Measurements from ENCODE around the gene HLA-DPA1. TPM values are rescaled to one million over a fixed set of nuclear protein-coding genes. Genes with fewer than 3 reads are reported as not detected.

Gene HLA-DPA1
- polyA plus RNA-seq, 3 donors from 2014 or later, result 173 to 252 (median 202) TPM

DNA sequence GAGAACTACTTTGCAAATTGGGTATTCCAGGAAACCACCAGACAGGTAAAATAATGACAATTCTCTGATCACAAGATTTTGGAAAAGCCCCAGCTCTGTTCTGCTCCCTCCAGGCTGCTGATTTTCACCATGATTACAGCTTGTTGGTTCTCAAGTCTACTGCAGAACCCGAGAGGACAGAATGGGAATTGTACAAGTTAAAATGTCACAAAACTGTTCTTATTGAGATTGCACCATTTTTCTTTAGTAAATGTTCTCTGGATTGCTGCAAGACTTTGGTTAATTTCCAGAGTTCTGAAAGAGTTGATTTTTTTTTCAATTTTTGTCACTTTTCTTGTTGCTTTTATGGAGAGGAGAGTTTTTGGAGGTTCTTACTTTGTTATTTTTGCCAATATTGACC lies 36.9 kb downstream of the HLA-DPA1 start:
- no peak for DNase-seq
- Mint-ChIP-seq H3K27ac (no peak overlapping the region), H3K27me3 (ENCODE audit: low read depth in 3 of 3) (peaks cover 0 to 13% (median 8%) of the 10 kb centered on the region in 3 donors), H3K36me3 (peaks cover 0 to 8% (median 3%) of the 10 kb centered on the region in 3 donors), H3K9me3 (peaks cover 2 to 19% (median 8%) of the 10 kb centered on the region in 6 donors), H3K4me3 (no peak overlapping the region), H3K4me1 (no peaks in the 10 kb centered on the region)

DNA sequence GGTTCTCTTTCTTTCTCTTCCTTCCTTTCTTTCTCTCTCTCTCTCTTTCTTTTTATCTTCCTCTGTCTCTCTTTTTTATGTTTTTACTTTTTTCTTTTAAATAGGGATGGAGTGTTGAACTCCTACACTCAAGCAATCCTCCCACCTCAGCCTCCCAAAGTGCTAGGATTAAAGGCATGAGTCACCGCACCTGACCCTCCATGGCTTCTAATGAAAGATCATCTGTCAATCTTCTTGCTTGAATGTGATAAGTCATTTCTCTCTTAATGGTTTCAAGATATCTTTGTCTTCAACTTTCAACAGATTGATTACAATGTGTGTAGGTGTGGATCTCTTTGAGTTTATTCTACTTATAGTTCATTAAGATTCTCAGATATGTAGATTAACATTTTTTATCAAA lies 38.9 kb downstream of the HLA-DPA1 start:
- H3K27ac Mint-ChIP-seq, result no peak overlapping the region
- H3K4me1 Mint-ChIP-seq, result no peaks in the 10 kb centered on the region
- H3K27me3 Mint-ChIP-seq (ENCODE audit: low read depth in 3 of 3), result peaks cover 4 to 12% (median 8%) of the 10 kb centered on the region in 3 donors
- no peak for DNase-seq
- H3K36me3 Mint-ChIP-seq, result peaks cover 0 to 8% (median 3%) of the 10 kb centered on the region in 3 donors
- no peak overlapping the region for H3K4me3 Mint-ChIP-seq
- peaks cover 2 to 19% (median 8%) of the 10 kb centered on the region in 6 donors for H3K9me3 Mint-ChIP-seq

DNA sequence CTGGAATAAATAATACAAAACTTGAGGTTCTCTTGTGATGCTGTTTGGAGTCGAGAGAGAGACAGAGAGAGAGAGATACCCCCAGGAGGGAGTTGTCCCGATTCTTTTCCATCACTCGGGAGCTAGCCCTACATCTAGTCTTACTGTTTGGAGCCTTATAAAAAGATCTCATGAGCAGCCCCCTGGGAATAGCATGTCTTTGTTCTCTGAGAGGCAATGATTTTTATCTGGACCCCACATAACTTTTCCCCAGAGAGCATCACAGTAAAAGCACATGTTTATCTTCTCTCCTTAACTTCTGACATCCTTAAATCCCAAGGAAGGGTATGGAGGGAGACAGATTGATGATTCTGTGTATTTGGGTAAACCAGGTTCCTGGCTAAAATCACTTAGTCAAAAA lies 43.2 kb downstream of the HLA-DPA1 start:
- Mint-ChIP-seq H3K4me3 (no peak overlapping the region), H3K9me3 (peaks cover 0 to 9% (median 4%) of the 10 kb centered on the region in 6 donors), H3K4me1 (peaks cover 0 to 4% of the 10 kb centered on the region in 2 donors), H3K27me3 (ENCODE audit: low read depth in 3 of 3) (peaks cover 4 to 8% (median 6%) of the 10 kb centered on the region in 3 donors), H3K36me3 (peaks cover 0 to 3% (median 3%) of the 10 kb centered on the region in 3 donors), H3K27ac (peak overlapping the region in 2 of 6 donors; percentile 0 to 63)
- no peak for DNase-seq

GRCh38 chr6:33029328-33030184 lies 43.9 kb downstream of the HLA-DPA1 start:
- Mint-ChIP-seq H3K9me3 (peaks cover 0 to 2% (median 0%) of the 10 kb centered on the region in 6 donors), H3K27me3 (ENCODE audit: low read depth in 3 of 3) (peaks cover 3 to 8% (median 4%) of the 10 kb centered on the region in 3 donors), H3K4me1 (peaks cover 0 to 4% of the 10 kb centered on the region in 2 donors), H3K4me3 (no peak overlapping the region), H3K36me3 (peaks cover 0 to 2% (median 0%) of the 10 kb centered on the region in 3 donors), H3K27ac (peak overlapping the region in 3 of 6 donors; percentile 0 to 70 (median 63))
- peak in 2 of 3 donors; percentile 11 to 13 for DNase-seq

- Mint-ChIP-seq H3K27me3 (ENCODE audit: low read depth in 3 of 3) (peaks cover 1 to 6% (median 4%) of the 10 kb centered on the region in 3 donors), H3K36me3 (no peaks in the 10 kb centered on the region), H3K9me3 (no peaks in the 10 kb centered on the region), H3K4me1 (peaks cover 0 to 4% of the 10 kb centered on the region in 2 donors), H3K27ac (no peak overlapping the region), H3K4me3 (no peak overlapping the region)
- DNase-seq, result no peak
Observed at GRCh38 chr6:33028220-33028849, 45.1 kb downstream of the HLA-DPA1 start.

DNA sequence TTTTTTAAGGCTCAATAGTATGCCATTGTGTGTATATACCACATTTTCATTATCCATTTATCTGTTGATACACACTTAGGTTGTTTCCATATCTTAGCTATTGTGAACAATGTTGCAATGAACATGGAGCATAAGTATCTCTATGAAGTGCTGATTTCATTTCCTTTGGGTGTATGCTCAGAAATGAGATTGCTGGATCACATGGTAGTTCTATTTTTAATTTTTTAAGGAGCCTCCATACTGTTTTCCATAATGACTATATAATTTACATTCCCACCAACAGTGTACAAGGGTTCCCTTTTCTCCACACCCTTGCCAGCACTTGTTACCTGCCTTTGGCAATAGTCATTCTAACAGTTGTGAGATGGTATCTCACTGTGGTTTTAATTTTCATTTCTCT lies 48.9 kb downstream of the HLA-DPA1 start:
- DNase-seq, result no peak
- Mint-ChIP-seq H3K27me3 (ENCODE audit: low read depth in 3 of 3) (peaks cover 0 to under 1% (median 0%) of the 10 kb centered on the region in 3 donors), H3K27ac (no peak overlapping the region), H3K4me1 (peaks cover 4 to 7% of the 10 kb centered on the region in 2 donors), H3K9me3 (no peaks in the 10 kb centered on the region), H3K4me3 (no peak overlapping the region), H3K36me3 (no peaks in the 10 kb centered on the region)

- no peaks in the 10 kb centered on the region for H3K9me3 Mint-ChIP-seq
Observed at GRCh38 chr6:33023536-33023935, 49.9 kb downstream of the HLA-DPA1 start.

GRCh38 chr6:33021917-33022316 lies 51.5 kb downstream of the HLA-DPA1 start:
- no peak for DNase-seq
- Mint-ChIP-seq H3K36me3 (no peaks in the 10 kb centered on the region), H3K4me1 (peaks cover 19 to 22% of the 10 kb centered on the region in 2 donors), H3K27me3 (ENCODE audit: low read depth in 3 of 3) (no peaks in the 10 kb centered on the region), H3K9me3 (no peaks in the 10 kb centered on the region), H3K27ac (no peak overlapping the region), H3K4me3 (no peak overlapping the region)

More at GRCh38 chr6:33023536-33023935, 49.9 kb downstream of the HLA-DPA1 start:
- Mint-ChIP-seq H3K36me3 (no peaks in the 10 kb centered on the region), H3K4me3 (no peak overlapping the region), H3K27ac (no peak overlapping the region), H3K27me3 (ENCODE audit: low read depth in 3 of 3) (no peaks in the 10 kb centered on the region), H3K4me1 (peaks cover 11 to 14% of the 10 kb centered on the region in 2 donors)
- no peak for DNase-seq

DNA sequence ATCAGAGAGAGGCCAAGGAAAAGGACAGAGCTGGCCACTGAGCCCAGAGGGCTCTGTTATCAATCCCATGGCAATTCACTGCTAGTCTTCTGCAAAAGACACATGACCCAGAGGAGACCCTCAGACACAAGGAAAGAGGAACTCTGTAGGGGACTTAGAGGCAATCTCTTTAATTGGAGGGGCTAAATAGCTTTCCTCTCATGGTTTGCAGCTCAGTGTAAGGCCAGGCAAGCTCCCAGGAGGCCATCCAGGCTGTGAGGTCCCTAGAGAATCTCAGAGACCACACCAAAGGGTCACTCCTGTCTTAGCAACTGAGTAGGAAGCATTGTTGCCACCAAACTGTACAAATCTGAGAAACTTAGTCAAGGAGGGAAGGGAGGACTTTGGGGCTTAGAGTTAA lies 54.1 kb downstream of the HLA-DPA1 start:
- Mint-ChIP-seq H3K4me3 (peak overlapping the region; percentile 51 to 86 (median 74)), H3K4me1 (peaks cover 21 to 22% of the 10 kb centered on the region in 2 donors), H3K27me3 (ENCODE audit: low read depth in 3 of 3) (no peaks in the 10 kb centered on the region), H3K27ac (peak overlapping the region in 4 of 6 donors; percentile 14 to 81 (median 70)), H3K9me3 (no peaks in the 10 kb centered on the region), H3K36me3 (no peaks in the 10 kb centered on the region)
- DNase-seq, result no peak

- Mint-ChIP-seq H3K36me3 (no peaks in the 10 kb centered on the region), H3K27me3 (ENCODE audit: low read depth in 3 of 3) (no peaks in the 10 kb centered on the region), H3K4me1 (peaks cover 21 to 22% of the 10 kb centered on the region in 2 donors), H3K9me3 (no peaks in the 10 kb centered on the region), H3K27ac (peak overlapping the region in 4 of 6 donors; percentile 14 to 81 (median 70)), H3K4me3 (peak overlapping the region; percentile 51 to 86 (median 74))
- peak in 2 of 3 donors; percentile 28 to 35 for DNase-seq
Observed at GRCh38 chr6:33018904-33019303, 54.5 kb downstream of the HLA-DPA1 start.

- H3K4me1 Mint-ChIP-seq, result peaks cover 21 to 22% of the 10 kb centered on the region in 2 donors
- H3K27ac Mint-ChIP-seq, result peak overlapping the region in 4 of 6 donors; percentile 17 to 82 (median 50)
- no peak for DNase-seq
- H3K27me3 Mint-ChIP-seq (ENCODE audit: low read depth in 3 of 3), result peaks cover 0 to 2% (median 0%) of the 10 kb centered on the region in 3 donors
- peak overlapping the region in 2 of 5 donors; percentile 2 to 86 for H3K4me3 Mint-ChIP-seq
- H3K9me3 Mint-ChIP-seq, result no peaks in the 10 kb centered on the region
- H3K36me3 Mint-ChIP-seq, result no peaks in the 10 kb centered on the region
Observed at GRCh38 chr6:33018418-33018817, 55.0 kb downstream of the HLA-DPA1 start.

- peaks cover 21 to 22% of the 10 kb centered on the region in 2 donors for H3K4me1 Mint-ChIP-seq
- H3K4me3 Mint-ChIP-seq, result peak overlapping the region in 1 of 5 donors; percentile 86
- H3K27me3 Mint-ChIP-seq (ENCODE audit: low read depth in 3 of 3), result peaks cover 0 to 3% (median 0%) of the 10 kb centered on the region in 3 donors
- no peaks in the 10 kb centered on the region for H3K36me3 Mint-ChIP-seq
- peak overlapping the region in 4 of 6 donors; percentile 17 to 82 (median 50) for H3K27ac Mint-ChIP-seq
- no peak for DNase-seq
- no peaks in the 10 kb centered on the region for H3K9me3 Mint-ChIP-seq
Observed at GRCh38 chr6:33017694-33018353, 55.6 kb downstream of the HLA-DPA1 start.

- H3K27me3 Mint-ChIP-seq (ENCODE audit: low read depth in 3 of 3), result peaks cover 0 to 5% (median 0%) of the 10 kb centered on the region in 3 donors
- H3K4me3 Mint-ChIP-seq, result peak overlapping the region in 1 of 5 donors; percentile 17
- DNase-seq, result no peak
- no peaks in the 10 kb centered on the region for H3K36me3 Mint-ChIP-seq
- no peaks in the 10 kb centered on the region for H3K9me3 Mint-ChIP-seq
- H3K4me1 Mint-ChIP-seq, result peaks cover 21 to 22% of the 10 kb centered on the region in 2 donors
- peak overlapping the region in 2 of 6 donors; percentile 29 to 69 for H3K27ac Mint-ChIP-seq
Observed at GRCh38 chr6:33017018-33017417, 56.4 kb downstream of the HLA-DPA1 start.
